K562 (cell line): Measurements from ENCODE around the gene BEST4. TPM values are rescaled to one million over a fixed set of nuclear protein-coding genes. Genes with fewer than 3 reads are reported as not detected.
A peak's percentile ranks its signal among the peaks of the same experiment; 100 is the strongest.

Experiments
- CEBPB ChIP-seq: fragments of 450-650 bp; IDR thresholded peaks from 2 replicates; pipeline ENCODE4 v1.6.1; 2016; ENCODE audit warnings: missing genetic modification characterization, missing compliant biosample characterization
- KAT2B ChIP-seq: IDR thresholded peaks from one replicate; pipeline ENCODE4 v1.6.1; 2012; ENCODE audit warnings: low read depth, mild to moderate bottlenecking, control low read depth, inconsistent platforms, low read length, moderate library complexity
- RBFOX2 ChIP-seq: fragments of 200-400 bp; formaldehyde crosslinking; IDR thresholded peaks from 2 replicates; pipeline ENCODE4 v1.6.1; 2017; ENCODE audit warnings: low read depth, mild to moderate bottlenecking, low read length, moderate library complexity
- RFX1 ChIP-seq: fragments of 450-650 bp; IDR thresholded peaks from 2 replicates; pipeline ENCODE4 v1.6.1; 2016; ENCODE audit warnings: mild to moderate bottlenecking, moderate library complexity
- SMAD1 ChIP-seq: fragments of 150-350 bp; IDR thresholded peaks from 2 replicates; pipeline ENCODE4 v1.6.1; 2014; ENCODE audit warnings: low read length, low read depth; ENCODE audit not compliant: partially characterized antibody
- TCFL5 ChIP-seq: fragments of 250-450 bp; sonication (Bioruptor Pico); conservative IDR thresholded peaks from 2 replicates; pipeline ENCODE4 v1.6.1; 2021; ENCODE audit warnings: mild to moderate bottlenecking, moderate library complexity, matching md5 sums
- ZNF12 ChIP-seq: sonication (generic); formaldehyde crosslinking; IDR thresholded peaks from 2 replicates; pipeline ENCODE4 v1.4.0; 2020; ENCODE audit warnings: mild to moderate bottlenecking, missing genetic modification reagents
- ZNF589 ChIP-seq: fragments of 200-800 bp; sonication (Bioruptor generic); IDR thresholded peaks from 2 replicates; pipeline ENCODE4 v1.6.1; 2016; ENCODE audit warnings: low read depth, missing genetic modification characterization, missing compliant biosample characterization
- polyA plus RNA-seq, 8 experiments: library from polyadenylated mRNA; depleted of rRNA in 4 of 8; stranded (reverse) in 5 of 8; unstranded in 3 of 8; fragments of >200 nt; fragmentation: Nextera tagmentation in 2 of 8; fragmentation: Illumina TruSeq in 1 of 8; extraction: Ambion mirVana in 2 of 8; extraction: Trizol in 1 of 8; gene quantifications; 2 replicates each; pipeline versions ENCODE4 v1.2.1 to v1.2.3, GENCODE V29; 2011 to 2014; ENCODE audit warnings: inconsistent platforms in 1 of 8, missing spikeins in 1 of 8
- total RNA-seq, 7 experiments: library from RNA; depleted of rRNA in 6 of 7; stranded (reverse); fragments of >200 nt in 6 of 7; fragmentation: Illumina TruSeq in 2 of 7; extraction: Trizol in 2 of 7; gene quantifications; 2 replicates each; pipeline versions ENCODE4 v1.2.1 to v1.2.3, GENCODE V29; 2011 to 2021; ENCODE audit warnings: low replicate concordance in 1 of 7
- TF ChIP-seq, protein P1 (sequence below), 2 experiments: fragments of 450-650 bp; formaldehyde crosslinking in 1 of 2; IDR thresholded peaks; 2 replicates each; pipeline versions ENCODE4 v1.4.0 to v1.6.1; 2014 to 2020; ENCODE audit warnings: mild to moderate bottlenecking in 2 of 2, borderline replicate concordance in 1 of 2, low read depth in 1 of 2
- TF ChIP-seq, protein P2 (sequence below), 2 experiments: fragments of 450-650 bp; conservative IDR thresholded peaks; 2 replicates each; pipeline ENCODE4 v1.6.1; 2017; ENCODE audit warnings: mild to moderate bottlenecking in 2 of 2, moderate library complexity in 2 of 2
- TF ChIP-seq, protein P3 (sequence below): fragments of 250-450 bp; sonication (Bioruptor Pico); IDR thresholded peaks from 2 replicates; pipeline ENCODE4 v1.5.0; 2021; ENCODE audit warnings: mild to moderate bottlenecking, moderate library complexity

Gene BEST4
- total and polyA plus RNA-seq, 9 of the 15 experiments (the other 6 are each of a cell fraction or from before 2014, with no cell fraction given), result 0.07 to 0.11 TPM; not detected in 7

DNA sequence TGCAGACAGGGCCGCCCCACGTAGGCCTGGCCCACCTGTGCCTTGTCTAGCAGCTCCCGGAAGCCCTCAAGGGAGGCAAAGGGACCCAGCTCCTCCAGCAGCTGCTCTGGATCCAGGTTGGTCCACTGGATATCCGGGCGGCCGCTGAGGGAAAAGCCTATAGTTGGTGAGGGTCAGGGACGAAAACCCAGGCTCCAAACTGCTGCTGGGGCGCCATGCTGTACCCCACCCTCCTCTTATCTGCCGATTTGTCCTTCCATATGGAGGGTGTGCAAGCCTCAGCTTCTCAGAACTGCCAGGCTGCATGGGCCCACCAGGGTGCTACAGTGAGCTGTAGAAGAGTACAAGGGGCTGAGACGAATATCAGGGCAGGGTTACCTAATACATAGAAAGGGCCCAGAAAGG, 42.9 kb upstream of the BEST4 start (continued):
- TF ChIP-seq, protein P1, sequence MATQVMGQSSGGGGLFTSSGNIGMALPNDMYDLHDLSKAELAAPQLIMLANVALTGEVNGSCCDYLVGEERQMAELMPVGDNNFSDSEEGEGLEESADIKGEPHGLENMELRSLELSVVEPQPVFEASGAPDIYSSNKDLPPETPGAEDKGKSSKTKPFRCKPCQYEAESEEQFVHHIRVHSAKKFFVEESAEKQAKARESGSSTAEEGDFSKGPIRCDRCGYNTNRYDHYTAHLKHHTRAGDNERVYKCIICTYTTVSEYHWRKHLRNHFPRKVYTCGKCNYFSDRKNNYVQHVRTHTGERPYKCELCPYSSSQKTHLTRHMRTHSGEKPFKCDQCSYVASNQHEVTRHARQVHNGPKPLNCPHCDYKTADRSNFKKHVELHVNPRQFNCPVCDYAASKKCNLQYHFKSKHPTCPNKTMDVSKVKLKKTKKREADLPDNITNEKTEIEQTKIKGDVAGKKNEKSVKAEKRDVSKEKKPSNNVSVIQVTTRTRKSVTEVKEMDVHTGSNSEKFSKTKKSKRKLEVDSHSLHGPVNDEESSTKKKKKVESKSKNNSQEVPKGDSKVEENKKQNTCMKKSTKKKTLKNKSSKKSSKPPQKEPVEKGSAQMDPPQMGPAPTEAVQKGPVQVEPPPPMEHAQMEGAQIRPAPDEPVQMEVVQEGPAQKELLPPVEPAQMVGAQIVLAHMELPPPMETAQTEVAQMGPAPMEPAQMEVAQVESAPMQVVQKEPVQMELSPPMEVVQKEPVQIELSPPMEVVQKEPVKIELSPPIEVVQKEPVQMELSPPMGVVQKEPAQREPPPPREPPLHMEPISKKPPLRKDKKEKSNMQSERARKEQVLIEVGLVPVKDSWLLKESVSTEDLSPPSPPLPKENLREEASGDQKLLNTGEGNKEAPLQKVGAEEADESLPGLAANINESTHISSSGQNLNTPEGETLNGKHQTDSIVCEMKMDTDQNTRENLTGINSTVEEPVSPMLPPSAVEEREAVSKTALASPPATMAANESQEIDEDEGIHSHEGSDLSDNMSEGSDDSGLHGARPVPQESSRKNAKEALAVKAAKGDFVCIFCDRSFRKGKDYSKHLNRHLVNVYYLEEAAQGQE (IDR thresholded peaks at IDR 0.05; ENCODE audit: borderline replicate concordance), result 0 out of 2 replicates have a peak, but pooled peaks have one; percentile 5
- TF ChIP-seq, protein P1 (CRISPR knock-in tag; IDR thresholded peaks at IDR 0.05; ENCODE audit: low read depth), result no peak
- TF ChIP-seq ZNF589 (CRISPR knock-in tag) (peak; percentile 69; the same call in 1 of the 2 replicates), KAT2B (no peak), ZNF12 (no peak), RBFOX2 (peak; percentile 44), RFX1 (no peak), SMAD1 (peak; percentile 24), TCFL5 (no peak), CEBPB (tag) (0 out of 2 replicates have a peak, but pooled peaks have one; percentile 35)
- TF ChIP-seq, protein P2, sequence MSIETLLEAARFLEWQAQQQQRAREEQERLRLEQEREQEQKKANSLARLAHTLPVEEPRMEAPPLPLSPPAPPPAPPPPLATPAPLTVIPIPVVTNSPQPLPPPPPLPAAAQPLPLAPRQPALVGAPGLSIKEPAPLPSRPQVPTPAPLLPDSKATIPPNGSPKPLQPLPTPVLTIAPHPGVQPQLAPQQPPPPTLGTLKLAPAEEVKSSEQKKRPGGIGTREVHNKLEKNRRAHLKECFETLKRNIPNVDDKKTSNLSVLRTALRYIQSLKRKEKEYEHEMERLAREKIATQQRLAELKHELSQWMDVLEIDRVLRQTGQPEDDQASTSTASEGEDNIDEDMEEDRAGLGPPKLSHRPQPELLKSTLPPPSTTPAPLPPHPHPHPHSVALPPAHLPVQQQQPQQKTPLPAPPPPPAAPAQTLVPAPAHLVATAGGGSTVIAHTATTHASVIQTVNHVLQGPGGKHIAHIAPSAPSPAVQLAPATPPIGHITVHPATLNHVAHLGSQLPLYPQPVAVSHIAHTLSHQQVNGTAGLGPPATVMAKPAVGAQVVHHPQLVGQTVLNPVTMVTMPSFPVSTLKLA (conservative IDR thresholded peaks at IDR 0.05), result 0 out of 4 replicates have a peak, but pooled peaks of 1 of the 2 experiments have one; percentile 34
- TF ChIP-seq, protein P3, sequence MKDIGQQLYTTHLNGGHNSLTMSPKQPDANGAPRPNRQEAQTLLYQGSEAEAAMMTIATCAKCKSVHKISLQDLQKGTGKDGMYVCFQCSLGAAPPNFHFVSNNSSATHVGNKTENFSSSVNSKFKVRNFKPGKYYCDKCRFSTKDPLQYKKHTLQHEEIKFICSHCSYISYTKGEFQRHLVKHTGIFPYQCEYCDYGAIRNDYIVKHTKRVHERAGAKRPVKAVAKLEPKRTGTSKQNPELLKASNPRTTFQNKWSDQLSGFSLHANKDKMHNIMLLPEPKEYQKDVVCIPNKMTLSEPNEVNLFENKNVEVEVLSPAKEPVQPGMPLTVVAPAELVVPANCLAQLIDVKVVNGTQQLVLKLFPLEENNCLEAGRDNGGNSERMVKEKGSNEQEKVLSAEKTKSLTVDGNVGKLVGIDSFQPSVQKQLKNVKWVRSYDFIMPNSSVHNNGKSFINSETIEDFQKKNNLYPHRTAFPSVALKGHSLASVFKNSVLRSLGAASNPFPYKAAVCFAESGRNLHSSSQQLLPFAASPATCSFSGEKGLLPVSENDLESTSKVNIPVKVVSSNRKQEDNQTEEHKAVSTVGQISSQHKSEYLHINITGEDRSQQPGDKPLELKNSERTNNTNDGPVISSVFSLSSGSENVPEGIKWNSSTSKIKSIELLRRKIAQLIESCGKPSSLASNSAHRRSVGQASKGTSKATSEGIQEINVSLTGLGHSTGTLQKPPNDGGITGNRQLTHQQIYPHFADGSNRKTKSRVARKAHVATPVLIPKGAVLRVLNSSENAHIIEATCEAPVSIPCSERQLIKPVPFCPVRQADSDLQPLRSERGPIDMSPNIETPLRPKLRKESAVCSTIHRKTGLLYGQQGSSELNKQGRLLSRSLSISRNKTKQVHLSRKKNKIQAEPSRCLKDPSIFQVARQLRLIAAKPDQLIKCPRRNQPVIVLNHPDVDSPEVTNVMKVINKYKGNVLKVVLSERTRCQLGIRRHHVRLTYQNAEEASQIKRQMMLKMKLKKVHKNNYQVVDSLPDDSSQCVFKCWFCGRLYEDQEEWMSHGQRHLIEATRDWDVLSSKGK (CRISPR knock-in tag), result no peak
